H9 (cell line): ENCODE results near the gene ZNF678. TPM values are rescaled to one million over a fixed set of nuclear protein-coding genes. Genes with fewer than 3 reads are reported as not detected.

ENCODE experiments used
- DNase-seq: peaks from one replicate; pipeline ENCODE4 v3.0.0-alpha.2; 2017
- H2AFZ ChIP-seq: one replicate; pipeline ENCODE4 v1.6.1; 2013; ENCODE audit warnings: mild to moderate bottlenecking, low read length, control low read depth, moderate library complexity
- H2AK5ac ChIP-seq: 2 replicates; pipeline ENCODE4 v1.6.1; 2013; ENCODE audit warnings: low read length, control low read depth, mixed read lengths; ENCODE audit not compliant: insufficient read length
- H2BK120ac ChIP-seq: one replicate; pipeline ENCODE4 v1.6.1; 2013; ENCODE audit warnings: low read depth, mild to moderate bottlenecking, low read length, control low read depth, inconsistent platforms; ENCODE audit not compliant: poor library complexity, severe bottlenecking
- H2BK12ac ChIP-seq: 2 replicates; pipeline ENCODE4 v1.6.1; 2013; ENCODE audit warnings: low read length, control low read depth, mixed read lengths, low read depth; ENCODE audit not compliant: insufficient read length
- H2BK15ac ChIP-seq: 2 replicates; pipeline ENCODE4 v1.6.1; 2013; ENCODE audit warnings: low read depth, low read length, control low read depth
- H2BK20ac ChIP-seq: one replicate; pipeline ENCODE4 v1.6.1; 2013; ENCODE audit warnings: low read depth, mild to moderate bottlenecking, low read length, control low read depth, inconsistent platforms; ENCODE audit not compliant: poor library complexity, severe bottlenecking
- H2BK5ac ChIP-seq: 2 replicates; pipeline ENCODE4 v1.6.1; 2013; ENCODE audit warnings: low read length, control low read depth, mixed read lengths; ENCODE audit not compliant: insufficient read length
- H3K14ac ChIP-seq: 2 replicates; pipeline ENCODE4 v1.6.1; 2013; ENCODE audit warnings: low read length, control low read depth; ENCODE audit not compliant: insufficient read depth
- H3K18ac ChIP-seq: 2 replicates; pipeline ENCODE4 v1.6.1; 2013; ENCODE audit warnings: low read depth, mild to moderate bottlenecking, mixed read lengths, low read length, control low read depth; ENCODE audit not compliant: insufficient read length
- H3K23ac ChIP-seq: 2 replicates; pipeline ENCODE4 v1.6.1; 2013; ENCODE audit warnings: low read length, control low read depth, mixed read lengths, low read depth; ENCODE audit not compliant: insufficient read length
- H3K23me2 ChIP-seq: 2 replicates; pipeline ENCODE4 v1.6.1; 2013; ENCODE audit warnings: low read depth, mild to moderate bottlenecking, mixed read lengths, low read length, control low read depth; ENCODE audit not compliant: insufficient read length, poor library complexity, severe bottlenecking
- H3K27ac ChIP-seq: 2 replicates; pipeline ENCODE4 v1.5.1; 2013; ENCODE audit warnings: low read length, control low read depth, mixed read lengths, low read depth; ENCODE audit not compliant: insufficient read length
- H3K27me3 ChIP-seq: 2 replicates; pipeline ENCODE4 v1.6.1; 2013; ENCODE audit warnings: low read length, control low read depth, inconsistent platforms; ENCODE audit not compliant: insufficient read depth
- H3K4ac ChIP-seq: 2 replicates; pipeline ENCODE4 v1.6.1; 2013; ENCODE audit warnings: low read depth, mild to moderate bottlenecking, control low read depth, inconsistent platforms, low read length, moderate library complexity
- H3K4me1 ChIP-seq: 2 replicates; pipeline ENCODE4 v1.6.1; 2013; ENCODE audit warnings: low read length, control low read depth, inconsistent platforms; ENCODE audit not compliant: insufficient read depth
- H3K4me2 ChIP-seq: 2 replicates; pipeline ENCODE4 v1.6.1; 2013; ENCODE audit warnings: low read length, control low read depth, mixed read lengths; ENCODE audit not compliant: insufficient read length, insufficient read depth
- H3K56ac ChIP-seq: 2 replicates; pipeline ENCODE4 v1.6.1; 2013; ENCODE audit warnings: low read depth, mild to moderate bottlenecking, mixed read lengths, low read length, control low read depth; ENCODE audit not compliant: insufficient read length
- H3K79me1 ChIP-seq: 2 replicates; pipeline ENCODE4 v1.6.1; 2013; ENCODE audit warnings: low read depth, mild to moderate bottlenecking, moderate library complexity, low read length, control low read depth, inconsistent platforms; ENCODE audit not compliant: insufficient read depth, poor library complexity, severe bottlenecking
- H3K79me2 ChIP-seq: 2 replicates; pipeline ENCODE4 v1.6.1; 2013; ENCODE audit warnings: low read length, control low read depth, inconsistent platforms; ENCODE audit not compliant: insufficient read depth
- H3K9ac ChIP-seq: 2 replicates; pipeline ENCODE4 v1.6.1; 2013; ENCODE audit warnings: low read length, control low read depth, mixed read lengths; ENCODE audit not compliant: insufficient read length; ENCODE audit errors: extremely low read depth
- H3K9me3 ChIP-seq: one replicate; pipeline ENCODE4 v1.6.1; 2013; ENCODE audit warnings: low read depth, low read length, inconsistent platforms; ENCODE audit not compliant: control insufficient read depth
- H3T11ph ChIP-seq: one replicate; pipeline ENCODE4 v1.6.1; 2013; ENCODE audit warnings: mild to moderate bottlenecking, low read length, control low read depth, inconsistent platforms
- H4K20me1 ChIP-seq: one replicate; pipeline ENCODE4 v1.6.1; 2013; ENCODE audit not compliant: control insufficient read depth, insufficient read length, insufficient read depth
- H4K5ac ChIP-seq: 2 replicates; pipeline ENCODE4 v1.6.1; 2013; ENCODE audit warnings: low read depth, mild to moderate bottlenecking, mixed read lengths, low read length, control low read depth; ENCODE audit not compliant: insufficient read length
- H4K8ac ChIP-seq: replicated peaks from 2 replicates; pipeline ENCODE4 v1.6.1; 2013; ENCODE audit warnings: low read length, control low read depth, mixed read lengths, low read depth; ENCODE audit not compliant: insufficient read length
- H4K91ac ChIP-seq: 2 replicates; pipeline ENCODE4 v1.6.1; 2013; ENCODE audit warnings: low read depth, mild to moderate bottlenecking, moderate library complexity, mixed read lengths, low read length, control low read depth; ENCODE audit not compliant: insufficient read length
- H3K27ac Mint-ChIP-seq, 3 experiments: 2 replicates in 2 of 3; 3 replicates in 1 of 3; pipeline ENCODE4 v1.8.0; 2020 to 2021; ENCODE audit warnings: mixed read lengths in 3 of 3, mild to moderate bottlenecking in 1 of 3, moderate library complexity in 1 of 3
- H3K27me3 Mint-ChIP-seq: 2 replicates; pipeline ENCODE4 v1.8.0; 2021; ENCODE audit warnings: low read depth, mild to moderate bottlenecking, moderate library complexity, mixed read lengths
- H3K36me3 Mint-ChIP-seq, 3 experiments: 2 replicates in 2 of 3; 3 replicates in 1 of 3; pipeline ENCODE4 v1.8.0; 2020 to 2021; ENCODE audit warnings: low read depth in 3 of 3, mixed read lengths in 3 of 3; ENCODE audit not compliant: insufficient read depth in 1 of 3
- H3K4me1 Mint-ChIP-seq, 2 experiments: 2 replicates each; pipeline ENCODE4 v1.8.0; 2020; ENCODE audit warnings: mixed read lengths in 2 of 2
- H3K4me3 Mint-ChIP-seq, 2 experiments: 2 replicates in 1 of 2; 3 replicates in 1 of 2; pipeline ENCODE4 v1.8.0; 2020 to 2021; ENCODE audit warnings: mild to moderate bottlenecking in 2 of 2, mixed read lengths in 2 of 2, moderate library complexity in 1 of 2
- H3K9me3 Mint-ChIP-seq, 2 experiments: 2 replicates in 1 of 2; 3 replicates in 1 of 2; pipeline ENCODE4 v1.8.0; 2020; ENCODE audit warnings: mild to moderate bottlenecking in 2 of 2, mixed read lengths in 2 of 2, moderate library complexity in 1 of 2
- total RNA-seq: library from RNA; stranded (reverse); gene quantifications from 2 replicates; pipeline ENCODE4 v1.2.1, GENCODE V29; 2021
- TF ChIP-seq, protein P1 (sequence below): fragments of 200-600 bp; sonication (generic); conservative IDR thresholded peaks from 3 replicates; pipeline ENCODE4 v1.8.0; 2021; ENCODE audit warnings: antibody characterized with exemption, mild to moderate bottlenecking

ZNF678 gene
- total RNA-seq, 1 experiment from 2014 or later: 25.3 TPM

DNA sequence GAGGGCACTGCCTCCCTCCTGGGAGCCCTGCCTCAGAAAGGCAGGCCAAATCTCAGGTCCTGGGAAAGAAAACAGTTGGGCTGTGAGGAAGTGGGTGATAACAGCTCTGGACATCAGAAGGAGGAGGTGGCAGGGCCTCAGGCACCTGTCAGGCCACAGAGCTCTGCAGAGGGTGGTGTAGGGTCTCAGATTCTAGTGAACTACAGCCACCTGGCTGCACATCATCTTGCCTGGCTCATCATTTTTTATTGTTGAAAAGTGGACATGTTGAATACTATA is 15.3 kb upstream of the ZNF678 start:
- peaks cover 16% of the 10 kb centered on the region for H3K27me3 Mint-ChIP-seq
- no peak overlapping the region for H2AK5ac ChIP-seq
- H3K4ac ChIP-seq: no peak overlapping the region
- H3K79me2 ChIP-seq: no peaks in the 10 kb centered on the region
- no peak overlapping the region; a peak in 1 of 5 replicates for H3K4me3 Mint-ChIP-seq
- peaks cover 31 to 34% of the 10 kb centered on the region in 2 experiments for H3K9me3 Mint-ChIP-seq
- H2AFZ ChIP-seq: no peak overlapping the region
- peaks cover 9% of the 10 kb centered on the region for H3K23me2 ChIP-seq
- H3K14ac ChIP-seq: no peak overlapping the region
- peaks cover 4 to 13% (median 5%) of the 10 kb centered on the region in 3 experiments; a peak in 5 of 7 replicates for H3K36me3 Mint-ChIP-seq
- no peak overlapping the region for H2BK20ac ChIP-seq
- no peak overlapping the region for H3K56ac ChIP-seq
- H2BK12ac ChIP-seq: no peak overlapping the region
- H4K91ac ChIP-seq: no peak overlapping the region
- H2BK15ac ChIP-seq: no peak overlapping the region
- H4K20me1 ChIP-seq: no peaks in the 10 kb centered on the region
- H3K27ac ChIP-seq: no peak overlapping the region
- no peak overlapping the region for H2BK120ac ChIP-seq
- H3T11ph ChIP-seq: no peak overlapping the region
- H4K8ac ChIP-seq: no peak overlapping the region
- H3K27ac Mint-ChIP-seq: no peak overlapping the region; a peak in 1 of 7 replicates
- H3K23ac ChIP-seq: no peak overlapping the region
- DNase-seq: no peak
- H3K9ac ChIP-seq: no peak overlapping the region
- H3K27me3 ChIP-seq: no peaks in the 10 kb centered on the region
- H3K18ac ChIP-seq: no peak overlapping the region
- no peak overlapping the region for H4K5ac ChIP-seq
- H3K4me1 ChIP-seq: no peaks in the 10 kb centered on the region
- H3K79me1 ChIP-seq: no peaks in the 10 kb centered on the region
- H3K9me3 ChIP-seq: no peaks in the 10 kb centered on the region
- TF ChIP-seq, protein P1, sequence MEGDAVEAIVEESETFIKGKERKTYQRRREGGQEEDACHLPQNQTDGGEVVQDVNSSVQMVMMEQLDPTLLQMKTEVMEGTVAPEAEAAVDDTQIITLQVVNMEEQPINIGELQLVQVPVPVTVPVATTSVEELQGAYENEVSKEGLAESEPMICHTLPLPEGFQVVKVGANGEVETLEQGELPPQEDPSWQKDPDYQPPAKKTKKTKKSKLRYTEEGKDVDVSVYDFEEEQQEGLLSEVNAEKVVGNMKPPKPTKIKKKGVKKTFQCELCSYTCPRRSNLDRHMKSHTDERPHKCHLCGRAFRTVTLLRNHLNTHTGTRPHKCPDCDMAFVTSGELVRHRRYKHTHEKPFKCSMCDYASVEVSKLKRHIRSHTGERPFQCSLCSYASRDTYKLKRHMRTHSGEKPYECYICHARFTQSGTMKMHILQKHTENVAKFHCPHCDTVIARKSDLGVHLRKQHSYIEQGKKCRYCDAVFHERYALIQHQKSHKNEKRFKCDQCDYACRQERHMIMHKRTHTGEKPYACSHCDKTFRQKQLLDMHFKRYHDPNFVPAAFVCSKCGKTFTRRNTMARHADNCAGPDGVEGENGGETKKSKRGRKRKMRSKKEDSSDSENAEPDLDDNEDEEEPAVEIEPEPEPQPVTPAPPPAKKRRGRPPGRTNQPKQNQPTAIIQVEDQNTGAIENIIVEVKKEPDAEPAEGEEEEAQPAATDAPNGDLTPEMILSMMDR: no peak
- no peak overlapping the region for H2BK5ac ChIP-seq
- H3K4me1 Mint-ChIP-seq: peaks cover 0 to 1% of the 10 kb centered on the region in 2 experiments; a peak in 3 of 4 replicates
- H3K4me2 ChIP-seq: no peak overlapping the region
